PC-9 (cell line): ENCODE measurements around the gene ANKFN1.

Experiments
- EZH2 ChIP-seq: fragments of 200-600 bp; sonication (generic); IDR thresholded peaks from 2 replicates; pipeline ENCODE4 v1.8.0; 2017; ENCODE audit warnings: antibody characterized with exemption, low read depth
- TF ChIP-seq, protein P1 (sequence below): fragments of 200-600 bp; sonication (generic); conservative IDR thresholded peaks from 2 replicates; pipeline ENCODE4 v1.6.1; 2017; ENCODE audit warnings: mixed run types, antibody characterized with exemption, mild to moderate bottlenecking, moderate library complexity

GRCh38 chr17:56548661-56549060 lies 395.4 kb downstream of the ANKFN1 start:
- TF ChIP-seq, protein P1, sequence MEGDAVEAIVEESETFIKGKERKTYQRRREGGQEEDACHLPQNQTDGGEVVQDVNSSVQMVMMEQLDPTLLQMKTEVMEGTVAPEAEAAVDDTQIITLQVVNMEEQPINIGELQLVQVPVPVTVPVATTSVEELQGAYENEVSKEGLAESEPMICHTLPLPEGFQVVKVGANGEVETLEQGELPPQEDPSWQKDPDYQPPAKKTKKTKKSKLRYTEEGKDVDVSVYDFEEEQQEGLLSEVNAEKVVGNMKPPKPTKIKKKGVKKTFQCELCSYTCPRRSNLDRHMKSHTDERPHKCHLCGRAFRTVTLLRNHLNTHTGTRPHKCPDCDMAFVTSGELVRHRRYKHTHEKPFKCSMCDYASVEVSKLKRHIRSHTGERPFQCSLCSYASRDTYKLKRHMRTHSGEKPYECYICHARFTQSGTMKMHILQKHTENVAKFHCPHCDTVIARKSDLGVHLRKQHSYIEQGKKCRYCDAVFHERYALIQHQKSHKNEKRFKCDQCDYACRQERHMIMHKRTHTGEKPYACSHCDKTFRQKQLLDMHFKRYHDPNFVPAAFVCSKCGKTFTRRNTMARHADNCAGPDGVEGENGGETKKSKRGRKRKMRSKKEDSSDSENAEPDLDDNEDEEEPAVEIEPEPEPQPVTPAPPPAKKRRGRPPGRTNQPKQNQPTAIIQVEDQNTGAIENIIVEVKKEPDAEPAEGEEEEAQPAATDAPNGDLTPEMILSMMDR, result no peak
- no peak for TF ChIP-seq EZH2
